AG04450 (cell line): ENCODE data around the gene MSL1. TPM values are rescaled to one million over a fixed set of nuclear protein-coding genes. Genes with fewer than 3 reads are reported as not detected.

Experiments used
- CTCF ChIA-PET: fragments of 300-600, 350-600 bp; formaldehyde crosslinking; extraction: SDS; loops from one replicate; lab custom pipeline; 2022; ENCODE audit warnings: antibody characterized with exemption, inconsistent platforms; lab: Charles Lee
- POLR2A ChIA-PET: fragments of 350-600 bp; formaldehyde crosslinking; extraction: SDS; loops from one replicate; lab custom pipeline; 2021; ENCODE audit warnings: antibody characterized with exemption, inconsistent platforms; lab: Yijun Ruan, JAX
- DNase-seq: peaks from one replicate; pipeline ENCODE4 v3.0.0-alpha.2; 2011; ENCODE audit warnings: low read depth, low spot score
- H3K27ac ChIP-seq: one replicate; pipeline ENCODE4 v1.5.1; 2012; ENCODE audit warnings: low read depth, low read length, control low read depth
- H3K27me3 ChIP-seq: one replicate; pipeline ENCODE4 v1.6.0; 2012; ENCODE audit warnings: low read length; ENCODE audit not compliant: control insufficient read depth, insufficient read depth
- H3K4me3 ChIP-seq: 2 replicates; pipeline ENCODE4 v1.5.1; 2011; ENCODE audit warnings: mild to moderate bottlenecking, low read depth, low read length, control low read depth
- H3K9me3 ChIP-seq: 2 replicates; pipeline ENCODE4 v1.5.1; 2012; ENCODE audit warnings: low read length; ENCODE audit not compliant: control insufficient read depth, insufficient read depth
- polyA plus RNA-seq: library from polyadenylated mRNA; depleted of rRNA; stranded (reverse); fragments of >200 nt; gene quantifications from 2 replicates; pipeline ENCODE4 v1.2.3, GENCODE V29; 2011
- TF ChIP-seq, protein P1 (sequence below): IDR thresholded peaks from 2 replicates; pipeline ENCODE4 v1.5.1; 2011; ENCODE audit warnings: low read depth, low read length, control low read depth, inconsistent platforms

Gene MSL1
- polyA plus RNA-seq, 1 experiment: 92.2 TPM

DNA sequence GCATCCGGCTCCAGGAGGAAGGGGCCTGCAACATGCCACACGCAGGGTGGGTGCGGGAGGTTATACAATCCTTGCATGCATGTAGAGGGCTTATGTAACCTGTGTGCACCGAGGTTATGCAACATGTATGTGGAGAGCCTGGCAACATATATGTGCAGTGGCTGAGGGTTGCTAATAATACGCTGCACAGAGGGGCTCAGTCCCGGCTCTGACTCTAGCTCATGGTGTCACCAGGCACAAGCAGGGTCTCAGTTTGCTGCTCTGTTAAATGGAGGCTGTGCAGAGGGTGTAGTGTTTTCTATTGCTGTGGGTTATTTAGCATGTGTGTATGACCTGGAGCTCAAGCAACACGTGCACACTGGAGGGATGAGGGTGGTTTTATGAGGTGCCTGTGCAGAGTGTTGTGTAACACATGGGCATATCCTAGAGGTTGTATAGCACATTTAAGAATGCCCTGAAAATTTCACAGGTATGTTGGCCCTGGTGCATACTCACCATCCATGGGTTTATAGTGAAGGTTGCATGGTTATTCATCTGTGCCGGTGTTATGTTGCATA, 45.8 kb upstream of the MSL1 start:
- H3K27me3 ChIP-seq: no peaks in the 10 kb centered on the region
- H3K4me3 ChIP-seq: no peak overlapping the region
- no peak for DNase-seq
- CTCF ChIA-PET: interaction anchor here (0.6 to 6.7 kb wide), 25 partner anchors 9 to 565 kb away, joined by 3 to 60 read pairs (median 10); partner anchors contain the start of genes CSF3, MED24, NR1D1 and THRA
- POLR2A ChIA-PET: interaction anchor here (0.6 to 1.7 kb wide), 3 partner anchors 10 to 40 kb away, joined by 3 to 9 read pairs (median 3); partner anchors contain the start of gene NR1D1
- H3K9me3 ChIP-seq: no peaks in the 10 kb centered on the region
- TF ChIP-seq, protein P1, sequence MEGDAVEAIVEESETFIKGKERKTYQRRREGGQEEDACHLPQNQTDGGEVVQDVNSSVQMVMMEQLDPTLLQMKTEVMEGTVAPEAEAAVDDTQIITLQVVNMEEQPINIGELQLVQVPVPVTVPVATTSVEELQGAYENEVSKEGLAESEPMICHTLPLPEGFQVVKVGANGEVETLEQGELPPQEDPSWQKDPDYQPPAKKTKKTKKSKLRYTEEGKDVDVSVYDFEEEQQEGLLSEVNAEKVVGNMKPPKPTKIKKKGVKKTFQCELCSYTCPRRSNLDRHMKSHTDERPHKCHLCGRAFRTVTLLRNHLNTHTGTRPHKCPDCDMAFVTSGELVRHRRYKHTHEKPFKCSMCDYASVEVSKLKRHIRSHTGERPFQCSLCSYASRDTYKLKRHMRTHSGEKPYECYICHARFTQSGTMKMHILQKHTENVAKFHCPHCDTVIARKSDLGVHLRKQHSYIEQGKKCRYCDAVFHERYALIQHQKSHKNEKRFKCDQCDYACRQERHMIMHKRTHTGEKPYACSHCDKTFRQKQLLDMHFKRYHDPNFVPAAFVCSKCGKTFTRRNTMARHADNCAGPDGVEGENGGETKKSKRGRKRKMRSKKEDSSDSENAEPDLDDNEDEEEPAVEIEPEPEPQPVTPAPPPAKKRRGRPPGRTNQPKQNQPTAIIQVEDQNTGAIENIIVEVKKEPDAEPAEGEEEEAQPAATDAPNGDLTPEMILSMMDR: no peak
- no peak overlapping the region for H3K27ac ChIP-seq

DNA sequence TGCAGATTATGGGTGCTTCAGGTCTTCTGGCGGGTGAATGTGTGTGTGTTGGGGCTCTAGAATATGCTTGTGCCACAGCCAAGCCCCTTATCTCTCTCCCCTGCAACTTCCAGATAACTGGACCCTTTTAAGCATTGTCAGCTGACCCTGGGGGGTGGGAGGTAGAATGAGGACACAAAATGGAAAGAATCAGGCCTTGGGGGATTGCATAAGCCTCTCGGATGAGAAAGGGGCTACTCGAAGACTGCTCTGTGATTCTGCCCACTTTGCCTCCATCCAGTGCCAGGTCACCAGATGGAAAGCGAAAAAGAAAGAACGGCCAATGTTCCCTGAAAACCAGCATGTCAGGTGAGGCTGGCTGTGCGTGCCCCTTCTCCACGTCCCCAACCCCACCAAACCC, 45.2 kb upstream of the MSL1 start:
- DNase-seq: no peak
- POLR2A ChIA-PET: no interaction called here
- no peaks in the 10 kb centered on the region for H3K9me3 ChIP-seq
- H3K4me3 ChIP-seq: no peak overlapping the region
- TF ChIP-seq, protein P1: no peak
- no peak overlapping the region for H3K27ac ChIP-seq
- CTCF ChIA-PET: interaction anchor here (1.0 to 6.7 kb wide), 5 partner anchors 8 to 41 kb away, joined by 3 to 58 read pairs (median 30); partner anchors contain the start of gene MED24
- H3K27me3 ChIP-seq: no peaks in the 10 kb centered on the region

DNA sequence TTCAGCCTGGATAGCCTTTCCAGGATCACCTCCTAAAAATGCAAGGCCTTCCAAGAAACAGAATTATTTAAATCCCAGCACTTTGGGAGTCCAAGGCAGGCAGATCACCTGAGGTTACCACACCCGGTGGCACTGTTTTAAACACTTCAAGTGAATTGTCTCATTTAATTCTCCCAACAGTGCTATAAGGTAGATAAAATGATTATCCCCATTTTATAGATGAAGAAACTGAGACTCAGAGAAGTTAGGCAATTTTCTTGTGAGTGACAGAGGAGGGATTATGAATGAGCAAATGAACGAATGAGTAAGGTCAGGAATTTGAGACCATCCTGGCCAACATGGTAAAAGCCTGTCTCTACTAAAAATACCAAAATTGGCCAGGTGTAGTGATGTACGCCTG, 42.2 kb upstream of the MSL1 start:
- DNase-seq: no peak
- POLR2A ChIA-PET: no interaction called here
- CTCF ChIA-PET: no interaction called here
- TF ChIP-seq, protein P1: no peak
- Histone ChIP-seq H3K9me3 (no peaks in the 10 kb centered on the region), H3K4me3 (no peak overlapping the region), H3K27ac (no peak overlapping the region), H3K27me3 (no peaks in the 10 kb centered on the region)

DNA sequence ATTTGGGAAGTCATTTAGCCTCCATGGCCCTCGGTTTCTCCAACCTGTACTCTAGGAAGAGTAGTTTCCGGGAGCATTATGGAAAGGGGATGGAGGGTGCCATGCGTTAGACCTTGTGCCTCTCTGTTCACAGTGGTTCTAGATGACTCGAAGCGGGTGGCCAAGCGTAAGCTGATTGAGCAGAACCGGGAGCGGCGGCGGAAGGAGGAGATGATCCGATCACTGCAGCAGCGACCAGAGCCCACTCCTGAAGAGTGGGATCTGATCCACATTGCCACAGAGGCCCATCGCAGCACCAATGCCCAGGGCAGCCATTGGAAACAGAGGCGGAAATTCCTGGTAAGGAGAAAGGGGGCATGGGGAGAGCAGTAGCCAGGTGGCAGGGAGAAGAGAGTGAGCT, 37.3 kb upstream of the MSL1 start:
- DNase-seq: no peak
- TF ChIP-seq, protein P1: no peak
- CTCF ChIA-PET: interaction anchor here (1.4 to 3.9 kb wide), 2 partner anchors 10 to 70 kb away, joined by 4 to 58 read pairs; partner anchors contain the start of gene CSF3

More for the DNA sequence above, 37.3 kb upstream of the MSL1 start:
- Histone ChIP-seq H3K9me3 (no peaks in the 10 kb centered on the region; the same call in 1 of the 2 replicates), H3K27ac (no peak overlapping the region), H3K4me3 (no peak overlapping the region), H3K27me3 (no peaks in the 10 kb centered on the region)
- POLR2A ChIA-PET: no interaction called here
